Measurements from ENCODE around the gene CNTNAP3. TPM values are rescaled to one million over a fixed set of nuclear protein-coding genes. Genes with fewer than 3 reads are reported as not detected.
"Not testable (repeated sequence)": the region's sequence is repeated elsewhere in the genome, so short reads cannot be mapped to it uniquely, and the experiment has no call there.

Gene CNTNAP3
- not detected for total RNA-seq
- not detected for polyA plus RNA-seq

- H3K4me3 Mint-ChIP-seq; DNase-seq; ATAC-seq (ENCODE audit: low read depth in 2 of 2); H3K27ac ChIP-seq (ENCODE audit: insufficient read depth, low read length, poor library complexity, severe bottlenecking); H3K4me1 Mint-ChIP-seq; H3K4me3 ChIP-seq (ENCODE audit: low read depth, low read length); H3K27me3 Mint-ChIP-seq; H3K9me3 Mint-ChIP-seq; H3K4me1 ChIP-seq (ENCODE audit: control insufficient read depth, insufficient read depth, low read length, poor library complexity, severe bottlenecking); H3K36me3 ChIP-seq (ENCODE audit: control insufficient read depth, insufficient read depth, low read length); H3K27ac Mint-ChIP-seq; H3K27me3 ChIP-seq (ENCODE audit: control insufficient read depth, insufficient read depth, low read length); H3K9me3 ChIP-seq (ENCODE audit: control insufficient read depth in 2 of 2, low read length in 2 of 2); H3K36me3 Mint-ChIP-seq: not testable (repeated sequence)
These were observed at the start of gene CNTNAP3 for GRCh38 chr9:39287980-39288379. Gene CNTNAP3, minus strand, starts transcription at chr9:39288167. Its CDS starts 103 bp downstream, at chr9:39288064.

DNA sequence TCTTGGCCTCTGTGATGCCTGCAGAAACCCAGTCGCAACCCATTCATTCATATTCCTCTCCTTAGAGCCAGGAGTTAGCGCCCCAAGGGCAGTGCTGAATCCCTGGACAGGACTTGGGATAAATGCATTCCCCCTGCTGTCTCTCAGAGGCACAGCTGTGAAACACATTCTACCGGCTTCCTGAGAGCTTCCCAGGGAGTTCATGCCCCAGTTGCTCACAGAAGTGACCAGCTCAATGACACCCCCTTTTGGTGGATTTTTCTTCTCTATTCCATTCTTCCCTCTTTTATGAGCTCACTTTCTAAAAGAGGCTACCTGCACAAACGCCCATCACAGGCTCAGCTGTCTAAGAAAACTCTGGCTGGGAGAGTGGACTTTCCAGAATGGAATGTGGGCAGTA lies 8.0 kb downstream of the CNTNAP3 start:
- not testable (repeated sequence) for H3K4me1 ChIP-seq (ENCODE audit: control insufficient read depth, insufficient read depth, low read length, poor library complexity, severe bottlenecking); DNase-seq; H3K27me3 Mint-ChIP-seq; H3K27me3 ChIP-seq (ENCODE audit: control insufficient read depth, insufficient read depth, low read length); ATAC-seq (ENCODE audit: low read depth in 2 of 2); H3K4me1 Mint-ChIP-seq; H3K9me3 ChIP-seq (ENCODE audit: control insufficient read depth in 2 of 2, low read length in 2 of 2); H3K36me3 Mint-ChIP-seq; H3K27ac ChIP-seq (ENCODE audit: insufficient read depth, low read length, poor library complexity, severe bottlenecking); H3K9me3 Mint-ChIP-seq; H3K27ac Mint-ChIP-seq; H3K36me3 ChIP-seq (ENCODE audit: control insufficient read depth, insufficient read depth, low read length); H3K4me3 Mint-ChIP-seq; H3K4me3 ChIP-seq (ENCODE audit: low read depth, low read length)

- ATAC-seq (ENCODE audit: low read depth in 2 of 2); H3K4me1 Mint-ChIP-seq; H3K36me3 ChIP-seq (ENCODE audit: control insufficient read depth, insufficient read depth, low read length); H3K9me3 ChIP-seq (ENCODE audit: control insufficient read depth in 2 of 2, low read length in 2 of 2); H3K36me3 Mint-ChIP-seq; H3K4me1 ChIP-seq (ENCODE audit: control insufficient read depth, insufficient read depth, low read length, poor library complexity, severe bottlenecking); H3K27ac Mint-ChIP-seq; H3K4me3 Mint-ChIP-seq; H3K27me3 Mint-ChIP-seq; H3K27ac ChIP-seq (ENCODE audit: insufficient read depth, low read length, poor library complexity, severe bottlenecking); H3K4me3 ChIP-seq (ENCODE audit: low read depth, low read length); H3K27me3 ChIP-seq (ENCODE audit: control insufficient read depth, insufficient read depth, low read length); H3K9me3 Mint-ChIP-seq; DNase-seq: not testable (repeated sequence)
These were observed 45.5 kb downstream of the CNTNAP3 start for GRCh38 chr9:39242513-39242912.

DNA sequence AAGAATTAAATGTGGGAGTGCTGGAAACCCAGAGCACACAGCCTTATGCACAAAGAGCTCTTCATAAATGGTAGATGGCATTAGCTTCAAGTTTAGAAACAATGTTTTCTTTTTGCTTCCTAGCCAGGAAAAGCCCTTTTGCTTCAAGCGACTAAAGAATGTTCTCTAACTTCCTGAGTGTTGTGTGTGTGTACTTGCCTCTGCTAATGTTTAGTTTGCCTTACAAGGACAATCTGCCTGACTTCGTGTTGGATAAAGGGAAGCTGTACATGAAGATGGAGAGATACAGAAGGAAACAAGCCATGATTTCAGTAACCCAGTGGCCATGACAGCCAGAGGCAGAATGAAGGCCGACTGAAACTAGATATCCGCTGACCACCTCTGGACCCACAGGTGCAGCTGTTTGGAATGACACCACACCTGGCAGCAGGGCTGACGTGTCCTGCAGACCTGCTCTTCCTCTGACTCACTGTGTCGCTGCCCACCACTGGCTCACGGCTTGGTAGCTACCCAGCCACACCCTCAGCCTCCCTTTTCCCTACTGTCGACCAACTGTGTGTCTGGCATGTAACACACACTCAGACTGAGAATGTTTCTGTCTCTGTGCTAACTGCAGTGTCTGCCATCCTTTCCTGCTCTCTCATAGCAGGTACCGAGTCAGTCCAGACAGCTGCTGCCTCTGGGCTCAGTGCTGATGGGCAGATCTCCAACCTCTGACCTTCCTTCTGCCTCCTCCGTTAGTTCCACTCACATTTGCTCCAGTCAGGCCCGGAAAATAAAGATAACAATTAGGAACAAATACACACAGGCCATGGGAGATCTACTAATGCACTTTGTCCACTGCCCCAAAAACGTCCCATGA lies 55.6 kb downstream of the CNTNAP3 start:
- not testable (repeated sequence) for H3K27ac Mint-ChIP-seq; H3K27me3 ChIP-seq (ENCODE audit: control insufficient read depth, insufficient read depth, low read length); H3K27me3 Mint-ChIP-seq; H3K36me3 ChIP-seq (ENCODE audit: control insufficient read depth, insufficient read depth, low read length); H3K4me3 Mint-ChIP-seq; ATAC-seq (ENCODE audit: low read depth in 2 of 2); H3K9me3 ChIP-seq (ENCODE audit: control insufficient read depth in 2 of 2, low read length in 2 of 2); H3K4me3 ChIP-seq (ENCODE audit: low read depth, low read length); H3K36me3 Mint-ChIP-seq; DNase-seq; H3K4me1 Mint-ChIP-seq; H3K4me1 ChIP-seq (ENCODE audit: control insufficient read depth, insufficient read depth, low read length, poor library complexity, severe bottlenecking); H3K27ac ChIP-seq (ENCODE audit: insufficient read depth, low read length, poor library complexity, severe bottlenecking); H3K9me3 Mint-ChIP-seq

- not testable (repeated sequence) for H3K27me3 Mint-ChIP-seq; H3K36me3 ChIP-seq (ENCODE audit: control insufficient read depth, insufficient read depth, low read length); DNase-seq; ATAC-seq (ENCODE audit: low read depth in 2 of 2); H3K27ac Mint-ChIP-seq; H3K4me1 Mint-ChIP-seq; H3K9me3 Mint-ChIP-seq; H3K27ac ChIP-seq (ENCODE audit: insufficient read depth, low read length, poor library complexity, severe bottlenecking); H3K9me3 ChIP-seq (ENCODE audit: control insufficient read depth in 2 of 2, low read length in 2 of 2); H3K36me3 Mint-ChIP-seq; H3K4me3 ChIP-seq (ENCODE audit: low read depth, low read length); H3K27me3 ChIP-seq (ENCODE audit: control insufficient read depth, insufficient read depth, low read length); H3K4me1 ChIP-seq (ENCODE audit: control insufficient read depth, insufficient read depth, low read length, poor library complexity, severe bottlenecking); H3K4me3 Mint-ChIP-seq
These were observed 72.0 kb downstream of the CNTNAP3 start for GRCh38 chr9:39215976-39216375.

GRCh38 chr9:39209773-39210172 lies 78.2 kb downstream of the CNTNAP3 start:
- not testable (repeated sequence) for H3K36me3 ChIP-seq (ENCODE audit: control insufficient read depth, insufficient read depth, low read length); H3K4me1 ChIP-seq (ENCODE audit: control insufficient read depth, insufficient read depth, low read length, poor library complexity, severe bottlenecking); ATAC-seq (ENCODE audit: low read depth in 2 of 2); H3K27me3 ChIP-seq (ENCODE audit: control insufficient read depth, insufficient read depth, low read length); H3K4me3 ChIP-seq (ENCODE audit: low read depth, low read length); H3K36me3 Mint-ChIP-seq; H3K27ac ChIP-seq (ENCODE audit: insufficient read depth, low read length, poor library complexity, severe bottlenecking); H3K27ac Mint-ChIP-seq; DNase-seq; H3K9me3 Mint-ChIP-seq; H3K4me3 Mint-ChIP-seq; H3K27me3 Mint-ChIP-seq; H3K9me3 ChIP-seq (ENCODE audit: control insufficient read depth in 2 of 2, low read length in 2 of 2); H3K4me1 Mint-ChIP-seq

DNA sequence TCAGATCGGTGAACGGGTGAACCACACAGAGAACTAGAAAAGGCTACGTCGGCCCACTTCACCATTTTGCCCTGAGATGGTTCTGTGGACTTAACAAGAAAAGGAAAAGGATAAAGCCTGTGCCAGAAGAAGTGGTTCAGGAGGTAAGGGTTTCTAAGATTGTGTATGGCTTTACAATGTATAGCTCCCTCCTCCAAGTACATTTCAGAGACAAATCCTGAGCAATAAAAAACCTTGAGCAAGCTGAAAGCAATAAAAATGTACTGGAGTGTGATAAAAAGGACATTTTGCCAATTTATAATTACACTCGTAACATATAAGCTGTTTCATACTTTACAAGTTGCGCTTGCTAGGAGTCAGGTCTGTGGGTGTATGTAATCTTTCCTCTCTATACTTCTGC lies 81.3 kb downstream of the CNTNAP3 start:
- H3K9me3 ChIP-seq (ENCODE audit: control insufficient read depth in 2 of 2, low read length in 2 of 2); H3K4me1 Mint-ChIP-seq; H3K4me3 ChIP-seq (ENCODE audit: low read depth, low read length); H3K36me3 ChIP-seq (ENCODE audit: control insufficient read depth, insufficient read depth, low read length); H3K4me3 Mint-ChIP-seq; H3K9me3 Mint-ChIP-seq; H3K36me3 Mint-ChIP-seq; DNase-seq; H3K27ac Mint-ChIP-seq; H3K27ac ChIP-seq (ENCODE audit: insufficient read depth, low read length, poor library complexity, severe bottlenecking); H3K4me1 ChIP-seq (ENCODE audit: control insufficient read depth, insufficient read depth, low read length, poor library complexity, severe bottlenecking); ATAC-seq (ENCODE audit: low read depth in 2 of 2); H3K27me3 Mint-ChIP-seq; H3K27me3 ChIP-seq (ENCODE audit: control insufficient read depth, insufficient read depth, low read length): not testable (repeated sequence)

- not testable (repeated sequence) for H3K27ac ChIP-seq (ENCODE audit: insufficient read depth, low read length, poor library complexity, severe bottlenecking); H3K4me3 ChIP-seq (ENCODE audit: low read depth, low read length); H3K36me3 Mint-ChIP-seq; H3K36me3 ChIP-seq (ENCODE audit: control insufficient read depth, insufficient read depth, low read length); H3K4me1 ChIP-seq (ENCODE audit: control insufficient read depth, insufficient read depth, low read length, poor library complexity, severe bottlenecking); H3K27me3 ChIP-seq (ENCODE audit: control insufficient read depth, insufficient read depth, low read length); ATAC-seq (ENCODE audit: low read depth in 2 of 2); H3K27ac Mint-ChIP-seq; DNase-seq; H3K9me3 ChIP-seq (ENCODE audit: control insufficient read depth in 2 of 2, low read length in 2 of 2); H3K4me3 Mint-ChIP-seq; H3K27me3 Mint-ChIP-seq; H3K9me3 Mint-ChIP-seq; H3K4me1 Mint-ChIP-seq
These were observed 82.1 kb downstream of the CNTNAP3 start for GRCh38 chr9:39205842-39206241.

All from CD4-positive, CD25-positive, alpha-beta regulatory T cell (primary cell).